Amniotic stem cell (primary cell): ENCODE measurements around the gene HSDL2.

Experiments used
- DNase-seq: peaks from one replicate; lab custom pipeline; 2025; lab: John Stamatoyannopoulos, UW

The HSDL2 gene

DNA sequence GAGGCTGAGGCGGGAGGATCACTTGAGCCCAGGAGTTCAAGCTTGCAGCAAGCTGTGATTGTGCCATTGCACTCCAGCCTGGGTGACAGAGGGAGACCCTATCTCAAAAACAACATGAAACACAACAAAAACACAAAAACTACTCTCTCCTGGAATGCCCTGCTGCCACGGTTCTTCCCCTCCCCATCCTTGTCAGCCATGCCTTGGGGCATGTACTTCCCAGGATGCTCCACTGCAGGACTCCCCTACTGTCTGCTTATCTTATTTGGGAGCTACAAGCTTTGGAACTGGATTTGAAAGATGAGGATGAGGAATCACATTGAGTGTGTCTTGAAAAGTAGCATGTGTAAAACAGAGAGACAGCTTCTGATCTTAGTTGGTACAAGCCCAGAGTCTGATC is 66.6 kb downstream of the HSDL2 start:
- DNase-seq: no peak

DNA sequence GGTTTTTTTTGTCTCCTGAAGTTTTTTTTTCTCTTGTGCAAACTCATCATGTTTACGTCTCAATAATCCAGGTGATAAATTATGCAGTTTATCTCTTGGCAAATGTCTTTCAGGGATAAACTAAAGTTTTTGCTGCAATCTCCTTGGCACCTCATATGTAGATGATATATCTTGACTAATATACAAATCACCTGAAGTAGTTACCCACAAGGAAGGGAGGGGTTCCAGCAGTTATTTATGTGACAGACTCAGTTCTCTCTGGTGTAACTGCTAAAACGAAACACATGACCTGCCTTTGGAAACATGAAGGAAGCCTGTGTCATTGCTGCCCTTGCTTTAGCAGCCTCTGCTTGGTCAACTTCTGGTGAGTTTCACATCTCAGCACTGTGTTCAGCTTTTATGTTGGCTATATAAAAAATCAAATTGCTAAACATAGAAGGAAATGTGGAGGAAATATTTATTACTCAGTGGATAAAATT is 67.4 kb downstream of the HSDL2 start:
- peak; percentile 8 for DNase-seq

DNA sequence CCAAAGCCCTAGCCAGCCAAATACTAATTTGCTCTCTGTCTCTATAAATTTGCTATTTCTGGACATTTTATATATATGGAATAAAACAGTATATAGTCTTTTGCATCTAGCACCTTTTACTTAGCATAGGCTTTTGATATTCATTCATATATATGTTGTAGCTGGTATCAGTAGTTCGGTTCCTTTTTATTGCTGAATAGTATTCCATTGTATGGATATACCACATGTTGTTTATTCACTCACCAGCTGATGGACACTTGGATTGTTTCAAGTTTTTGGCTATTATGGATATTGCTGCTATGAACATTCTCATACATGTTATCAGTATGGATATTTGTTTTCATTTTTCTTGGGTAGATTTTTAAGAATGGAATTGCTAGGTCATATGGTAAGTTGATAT is 82.9 kb downstream of the HSDL2 start:
- no peak for DNase-seq

DNA sequence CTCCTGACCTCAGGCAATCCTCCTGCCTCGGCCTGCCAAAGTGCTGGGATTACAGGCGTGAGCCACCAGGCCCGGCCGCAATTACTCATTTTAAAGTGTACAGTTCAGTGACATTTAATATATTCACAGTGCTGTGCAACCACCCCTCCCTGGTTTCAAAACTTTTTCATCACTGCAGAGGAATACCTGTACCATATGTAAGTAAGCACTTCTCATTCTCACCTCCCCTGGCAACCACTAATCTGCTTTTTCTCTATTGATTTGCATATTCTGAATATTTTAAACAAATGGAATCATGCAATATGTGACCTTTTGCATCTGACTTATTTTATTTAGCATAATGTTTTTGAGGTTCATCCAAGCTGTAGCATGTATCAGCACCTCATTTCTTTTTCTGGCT is 85.4 kb downstream of the HSDL2 start:
- no peak for DNase-seq

DNA sequence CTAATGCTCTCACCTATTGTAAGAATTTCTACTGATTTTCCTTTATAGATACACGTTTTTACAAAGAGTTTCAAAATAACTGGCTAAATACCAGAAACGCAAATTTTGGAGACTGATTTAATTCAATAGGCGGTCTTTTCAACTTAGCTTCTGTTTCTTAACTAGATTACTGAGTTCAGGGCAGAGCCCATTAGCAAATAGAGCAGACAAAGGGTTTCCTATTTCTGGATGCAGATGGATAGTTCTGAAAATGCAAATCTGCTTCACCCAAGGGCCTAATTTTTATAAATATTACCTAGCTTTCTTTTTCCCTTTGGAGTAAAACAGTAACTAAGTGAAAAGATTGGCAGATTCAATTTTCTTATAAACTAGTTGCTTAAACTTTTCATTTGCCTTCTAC is 93.1 kb downstream of the HSDL2 start:
- DNase-seq: no peak

DNA sequence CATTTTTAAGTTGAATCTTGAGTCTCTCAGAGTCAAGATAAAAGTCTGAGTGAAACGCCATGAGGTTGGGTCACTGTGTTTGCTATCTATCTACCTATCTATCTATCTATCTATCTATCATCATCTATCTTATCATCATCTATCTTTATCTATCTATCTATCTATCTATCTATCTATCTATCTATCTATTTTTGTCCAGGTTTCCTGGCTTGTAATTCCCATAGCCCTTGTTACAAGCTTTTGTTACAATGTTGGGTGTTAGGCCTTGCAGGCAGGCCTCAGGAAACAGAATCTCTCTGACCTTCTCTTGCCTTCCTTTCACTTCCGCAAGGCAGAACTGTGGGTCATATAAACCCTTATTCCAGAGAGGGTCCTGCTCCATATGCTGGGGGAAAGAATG is 94.1 kb downstream of the HSDL2 start:
- DNase-seq: no peak

DNA sequence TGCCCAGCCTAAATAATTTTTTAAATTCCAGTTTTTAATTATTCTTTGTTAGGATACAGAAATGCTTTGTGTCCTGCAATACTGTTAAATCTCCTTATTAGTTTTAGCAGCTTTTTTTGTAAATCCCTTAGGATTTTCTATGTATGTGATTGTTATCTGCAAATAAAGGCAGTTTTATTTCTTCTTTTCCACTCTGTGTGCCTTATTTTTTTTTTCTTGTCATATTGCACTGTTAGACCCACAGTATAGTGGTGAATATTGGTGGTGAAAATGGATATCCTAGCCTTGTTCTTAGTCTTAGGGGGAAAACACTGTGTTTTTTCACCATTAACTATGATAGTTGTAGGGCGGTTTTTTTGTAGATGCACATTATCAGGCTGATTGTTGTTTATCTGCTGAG is 95.4 kb downstream of the HSDL2 start:
- no peak for DNase-seq

DNA sequence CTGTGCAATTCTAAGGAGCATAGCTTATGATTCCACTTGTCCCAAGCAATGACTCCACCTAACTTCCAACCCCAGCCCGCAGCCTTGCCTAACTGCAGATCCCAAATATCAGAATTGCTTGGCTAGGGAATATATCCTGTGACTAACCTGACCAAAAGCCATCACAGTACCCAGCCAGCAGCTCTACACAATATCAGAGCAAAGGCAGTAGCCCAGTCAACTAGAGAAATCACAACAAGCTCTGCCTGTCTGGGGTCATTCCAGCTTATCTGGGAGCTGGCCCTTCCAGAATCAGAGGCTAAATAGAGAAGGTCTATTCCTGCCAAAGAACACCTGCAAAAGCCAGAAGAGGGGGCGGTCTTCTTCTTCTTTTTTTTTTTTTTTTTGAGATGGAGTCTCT is 97.4 kb downstream of the HSDL2 start:
- DNase-seq: no peak

DNA sequence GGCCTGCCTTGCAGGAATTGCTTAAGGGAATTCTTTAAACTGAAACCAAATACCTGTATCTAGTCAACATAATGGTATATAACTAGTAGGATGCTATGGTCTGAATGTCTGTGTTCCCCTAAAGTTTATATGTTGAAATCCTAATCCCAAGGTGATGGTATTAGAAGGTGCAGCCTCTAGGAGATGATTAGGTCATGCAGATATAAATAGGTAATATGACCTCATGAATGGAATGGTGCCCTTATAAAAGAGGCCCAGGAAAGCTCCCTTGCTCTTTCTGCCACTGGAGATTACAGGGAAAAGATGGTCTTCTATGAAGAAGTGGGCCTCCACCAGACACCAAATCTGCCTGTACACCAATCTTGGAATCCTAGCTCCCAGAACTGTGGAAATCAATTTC is 99.3 kb downstream of the HSDL2 start:
- no peak for DNase-seq

DNA sequence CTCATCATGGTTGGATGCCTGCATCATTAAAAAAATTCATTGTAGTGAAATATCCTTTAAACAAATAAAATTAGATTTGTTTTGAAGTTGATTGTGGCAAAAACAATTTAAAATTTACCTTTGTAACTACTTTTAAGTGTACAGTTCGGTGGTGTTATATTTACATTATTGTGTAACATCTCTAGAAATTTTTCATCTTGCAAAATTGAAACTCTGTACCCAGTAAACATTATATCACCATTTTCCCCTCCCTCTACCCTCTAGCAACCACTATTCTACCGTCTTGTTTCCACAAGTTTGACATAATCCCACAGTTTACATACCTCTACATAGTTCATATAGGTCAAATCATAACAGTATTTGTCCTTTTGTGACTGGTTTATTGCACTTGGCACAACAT is 104.7 kb downstream of the HSDL2 start:
- no peak for DNase-seq

DNA sequence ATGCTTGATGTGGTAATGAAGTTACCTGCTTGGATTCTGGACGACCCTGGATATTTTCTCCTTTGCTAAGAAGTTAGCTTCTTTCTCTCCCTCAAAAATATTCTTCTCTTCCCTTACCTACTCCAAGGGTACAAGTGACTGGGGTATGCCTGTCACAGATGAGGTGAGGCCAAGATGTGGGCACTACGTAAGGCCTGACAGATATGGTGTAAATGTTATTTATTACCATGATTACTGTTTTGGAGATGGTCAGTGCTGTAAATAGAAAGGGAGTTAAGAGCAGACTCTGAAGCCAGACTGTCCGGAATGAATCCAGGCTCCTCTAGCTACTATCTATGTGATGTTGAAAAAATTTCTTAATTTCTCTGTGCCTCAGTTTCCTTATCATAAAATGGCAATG is 105.7 kb downstream of the HSDL2 start:
- DNase-seq: no peak

DNA sequence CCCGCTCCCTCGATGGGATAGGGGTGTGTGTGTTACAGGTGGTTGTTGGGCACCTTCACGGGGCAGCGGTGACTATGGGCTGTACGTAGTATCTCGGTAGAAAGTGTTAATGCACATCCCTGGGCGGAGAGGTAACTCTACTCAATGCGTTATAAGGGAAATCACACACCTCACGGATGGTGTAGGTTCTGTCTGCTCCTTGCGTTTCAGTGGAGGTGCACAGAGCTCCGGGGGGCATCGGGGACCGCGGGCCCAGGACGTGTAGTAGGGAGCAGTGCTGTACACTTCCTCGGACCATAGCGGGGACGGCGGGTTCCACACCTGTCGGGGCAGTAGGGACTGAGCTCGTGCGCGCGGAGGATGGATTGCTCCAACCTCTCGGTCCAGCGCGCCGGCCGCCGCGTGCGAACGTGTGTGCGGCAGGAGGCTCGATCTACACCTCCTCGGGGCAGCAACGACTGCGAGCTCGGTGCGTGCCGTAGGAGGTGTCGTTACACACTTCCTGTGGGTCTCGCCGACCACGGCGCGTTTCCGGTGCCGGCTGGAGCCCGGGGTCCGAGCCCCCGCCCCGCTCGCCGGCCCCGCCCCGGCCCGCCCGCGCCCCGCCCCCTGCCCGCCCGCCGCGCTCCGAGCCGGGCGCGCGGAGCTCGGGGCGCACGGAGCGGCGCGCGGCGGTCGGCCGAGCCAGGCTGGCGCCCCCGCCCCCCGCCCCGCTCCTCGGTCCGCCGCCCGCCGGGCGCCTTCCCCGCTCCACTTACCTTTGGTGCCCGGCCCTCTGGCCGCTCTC is 106.5 kb downstream of the HSDL2 start, which contains the start of gene KIAA1958:
Gene KIAA1958 (plus strand): TSS at position 607 of the 787 bp plus-strand sequence. CDS start 87,254 bp downstream, outside the sequence.
- DNase-seq: no peak

DNA sequence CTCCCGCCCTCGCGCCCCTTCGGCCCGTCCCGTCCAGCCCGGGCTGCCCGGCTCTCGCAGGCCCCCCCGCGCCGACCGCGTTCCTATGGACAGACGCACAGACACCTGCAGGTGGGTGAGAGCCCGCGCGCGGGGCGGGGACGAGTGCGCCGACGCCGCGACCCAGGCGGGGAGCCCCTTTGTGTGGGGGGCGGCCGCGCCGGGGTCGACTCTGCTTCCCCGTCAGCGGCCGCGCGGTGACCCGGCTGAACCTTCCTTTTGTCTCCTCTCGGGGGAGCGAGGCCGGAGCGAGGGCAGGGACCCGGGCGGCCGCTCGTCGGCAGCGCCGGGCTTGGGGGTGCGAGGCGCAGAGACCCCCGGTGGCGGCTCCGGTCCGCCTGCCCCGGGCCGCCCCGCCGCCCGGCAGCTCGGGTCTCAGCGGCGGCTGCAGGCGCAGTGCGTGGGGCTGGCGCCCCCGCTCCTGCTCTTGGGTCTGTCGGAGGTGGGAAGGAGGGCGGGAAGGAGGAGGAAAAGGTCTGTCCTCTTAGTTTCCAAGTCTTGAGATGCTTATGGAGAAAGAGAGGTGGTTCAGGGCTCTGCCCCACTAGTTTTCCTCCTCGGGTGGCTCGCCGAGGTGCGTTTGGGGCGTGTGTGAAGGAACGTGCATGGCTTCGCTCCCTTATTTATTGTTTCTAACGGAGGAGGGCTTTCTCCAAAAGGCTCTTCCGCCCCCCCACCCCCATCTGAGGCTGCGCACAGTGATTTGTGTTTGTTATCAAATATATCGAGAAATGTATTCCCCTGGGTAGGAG is 107.3 kb downstream of the HSDL2 start:
- DNase-seq: no peak

DNA sequence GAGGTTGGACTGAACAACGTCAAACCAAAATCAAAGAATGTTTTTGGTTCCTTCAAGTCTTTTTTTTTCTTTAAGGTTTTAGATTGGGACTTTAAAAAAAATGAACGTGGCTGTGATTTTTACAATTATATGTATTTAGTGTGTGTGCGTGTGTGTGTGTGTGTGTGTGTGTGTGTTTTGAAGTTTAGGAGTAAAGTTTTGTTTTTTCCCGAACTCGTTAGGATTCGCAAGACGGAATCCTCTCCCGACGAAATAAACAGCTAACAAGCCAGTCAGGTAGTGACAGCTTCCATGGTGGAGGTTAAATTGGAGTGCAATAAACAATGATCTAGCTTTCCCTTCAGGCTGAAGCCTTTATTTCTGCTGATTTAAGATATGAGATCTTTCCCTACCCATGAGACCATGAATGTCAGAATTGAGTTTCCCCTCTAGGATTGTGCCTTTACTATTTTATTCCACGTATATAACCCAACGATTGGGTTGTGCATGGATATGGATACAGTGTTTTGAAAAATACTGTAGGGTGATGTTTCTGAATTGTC is 108.0 kb downstream of the HSDL2 start:
- DNase-seq: no peak

DNA sequence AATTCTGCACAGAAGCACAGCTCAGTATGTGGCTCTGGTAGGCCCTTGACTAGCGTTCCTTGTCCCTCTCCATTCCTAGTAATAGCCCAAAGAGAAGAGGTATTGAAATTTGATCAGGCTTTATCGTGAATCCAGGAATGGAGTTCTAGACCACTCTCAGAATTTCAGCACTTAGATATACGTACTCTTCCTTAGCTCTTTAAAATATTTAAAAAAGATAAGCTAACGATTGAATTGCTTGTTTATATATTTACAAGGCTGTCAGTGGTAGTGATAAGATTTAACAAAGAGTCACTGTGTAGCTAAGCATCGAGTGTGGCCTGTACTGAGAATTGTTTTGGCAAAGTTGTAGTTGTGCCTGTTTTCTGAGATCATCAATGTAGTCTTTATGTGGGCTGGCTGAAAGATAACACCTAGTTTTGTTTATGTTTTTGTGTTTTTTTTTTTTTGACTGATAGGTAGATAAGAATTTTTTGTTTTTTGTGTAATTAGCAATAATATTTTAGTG is 109.2 kb downstream of the HSDL2 start:
- DNase-seq: no peak

DNA sequence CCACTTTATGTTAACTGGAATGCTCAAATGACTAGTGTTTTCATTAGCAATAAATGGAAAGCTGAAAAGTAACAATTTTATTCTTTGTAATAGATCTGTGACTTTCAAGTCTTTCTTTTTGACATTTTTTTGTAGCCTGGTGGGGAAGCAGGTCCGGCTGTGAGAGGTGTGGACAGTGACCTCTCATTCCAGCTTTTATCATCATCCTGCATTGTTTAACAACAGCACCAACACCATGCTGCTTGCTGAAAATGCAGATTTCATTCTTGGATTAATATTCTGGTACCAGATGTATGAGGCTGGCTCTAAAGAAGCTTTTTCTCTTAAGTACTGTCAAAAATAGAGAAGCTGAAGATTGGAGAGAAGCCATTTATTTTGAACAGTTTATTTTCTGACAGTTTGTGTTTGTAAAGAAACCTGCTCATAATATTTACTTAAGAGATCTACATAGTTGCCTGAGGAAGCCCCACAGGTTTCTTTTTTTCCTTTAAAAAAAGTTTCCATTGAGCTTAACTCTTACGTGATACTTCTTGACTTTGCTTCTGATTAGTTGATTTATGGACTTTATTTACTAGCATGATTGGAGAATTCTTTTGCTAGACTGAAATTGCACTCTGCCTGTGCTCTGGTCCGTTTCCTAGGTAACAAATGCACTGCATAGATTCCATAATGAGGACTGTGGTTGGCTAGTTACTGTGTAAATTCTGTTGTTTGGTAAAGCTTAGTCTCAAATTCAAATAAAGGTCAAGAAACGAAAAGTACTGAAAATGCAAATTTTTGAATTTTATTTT is 110.2 kb downstream of the HSDL2 start:
- no peak for DNase-seq

DNA sequence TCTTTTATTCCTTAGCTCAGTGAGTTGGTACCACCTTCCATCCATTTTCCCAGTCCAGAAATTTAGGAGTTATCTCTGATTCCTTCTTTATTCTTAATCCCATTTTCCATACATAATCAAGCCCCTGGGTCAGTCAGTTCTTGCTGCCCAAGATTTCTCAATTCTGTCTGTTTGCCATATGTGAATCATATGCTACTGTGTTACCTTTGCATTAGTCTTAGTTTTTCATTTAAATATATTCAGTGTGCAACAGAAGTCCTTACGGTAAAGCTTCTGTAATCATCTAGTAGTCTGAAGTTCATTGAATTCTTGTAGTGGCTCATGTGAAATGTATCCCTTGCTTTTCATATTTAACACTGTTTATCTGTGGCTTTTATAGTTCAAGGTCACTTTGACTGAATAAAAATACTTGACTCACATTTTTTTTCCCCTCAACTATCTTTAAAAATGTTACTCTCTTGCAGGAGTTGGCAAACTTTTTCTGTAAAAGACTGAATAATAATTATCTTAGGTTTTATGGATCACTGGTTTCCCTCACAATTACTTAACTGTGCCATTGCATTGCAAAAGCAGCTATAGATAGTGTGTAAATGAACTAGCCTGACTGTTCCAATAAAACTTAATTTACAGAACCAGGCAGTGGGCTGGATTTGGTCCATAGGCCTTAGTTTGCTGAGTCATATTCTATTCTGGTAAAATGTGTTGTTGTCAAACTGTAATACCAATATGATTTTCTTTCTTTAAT is 113.7 kb downstream of the HSDL2 start:
- no peak for DNase-seq

DNA sequence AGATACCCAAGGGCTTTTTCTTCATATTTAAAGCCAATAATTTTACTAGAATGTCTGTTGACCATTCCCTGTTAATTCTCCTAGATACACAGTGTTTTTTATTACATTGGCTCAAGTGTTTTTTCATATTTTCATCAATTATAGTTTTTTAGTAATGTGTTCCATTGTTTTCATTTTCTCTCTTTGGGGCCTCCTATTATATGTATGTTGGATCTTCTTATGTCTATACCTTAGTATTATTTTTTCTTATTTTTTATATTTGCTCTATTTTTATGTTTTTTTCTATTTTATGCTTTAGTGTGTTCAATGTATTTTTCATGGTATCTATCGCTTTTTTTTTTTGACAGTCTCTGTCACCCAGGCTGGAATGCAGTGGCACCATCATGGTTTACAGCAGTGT is 114.2 kb downstream of the HSDL2 start:
- DNase-seq: no peak

DNA sequence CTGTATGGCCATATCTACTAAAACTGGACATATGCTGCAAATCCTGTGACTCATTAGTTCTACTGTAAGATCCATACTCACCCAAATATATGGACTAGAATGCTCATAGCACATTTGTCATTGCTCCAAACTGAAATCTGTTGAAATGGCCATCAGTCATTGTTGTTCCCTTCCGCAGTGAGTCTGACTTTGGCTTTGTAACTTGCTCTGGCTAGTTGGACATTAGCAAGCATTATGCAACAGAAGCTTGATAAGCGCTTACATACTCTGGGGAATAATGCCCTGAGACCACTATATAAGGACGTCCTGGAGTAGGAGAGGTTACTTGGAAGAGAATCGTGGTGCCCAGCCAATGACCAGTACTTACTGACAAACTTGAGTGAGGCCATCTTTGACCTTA is 115.7 kb downstream of the HSDL2 start:
- no peak for DNase-seq

DNA sequence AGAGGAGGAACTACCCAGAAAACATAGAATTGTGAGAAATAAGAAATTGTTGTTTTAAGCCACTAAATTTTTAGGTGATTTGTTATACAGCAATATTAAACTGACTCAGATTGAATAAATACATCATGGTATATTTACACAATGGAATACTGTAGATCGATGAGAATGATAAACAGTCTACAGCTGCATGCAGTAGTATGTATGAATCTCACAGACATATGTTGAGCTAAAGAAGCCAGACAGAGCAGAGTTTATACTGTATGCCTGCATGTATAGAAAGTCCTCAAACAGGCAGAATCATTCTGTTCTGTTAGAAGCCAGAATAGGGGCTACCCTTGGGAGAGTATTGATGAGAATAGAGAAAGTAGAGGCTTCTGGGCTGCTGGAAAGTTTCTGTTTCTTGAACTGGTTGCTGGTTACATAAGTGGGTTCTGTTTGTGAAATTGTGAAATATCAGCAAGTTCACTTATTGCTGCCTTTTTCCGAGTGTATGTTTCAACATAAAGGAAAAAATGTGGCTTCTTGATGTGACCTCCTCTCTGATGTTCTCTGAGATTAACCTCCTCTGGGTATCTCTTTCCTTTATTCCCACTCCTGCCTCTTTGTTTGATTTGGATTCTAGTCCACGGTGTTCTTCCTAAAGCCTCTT is 116.3 kb downstream of the HSDL2 start:
- DNase-seq: no peak

DNA sequence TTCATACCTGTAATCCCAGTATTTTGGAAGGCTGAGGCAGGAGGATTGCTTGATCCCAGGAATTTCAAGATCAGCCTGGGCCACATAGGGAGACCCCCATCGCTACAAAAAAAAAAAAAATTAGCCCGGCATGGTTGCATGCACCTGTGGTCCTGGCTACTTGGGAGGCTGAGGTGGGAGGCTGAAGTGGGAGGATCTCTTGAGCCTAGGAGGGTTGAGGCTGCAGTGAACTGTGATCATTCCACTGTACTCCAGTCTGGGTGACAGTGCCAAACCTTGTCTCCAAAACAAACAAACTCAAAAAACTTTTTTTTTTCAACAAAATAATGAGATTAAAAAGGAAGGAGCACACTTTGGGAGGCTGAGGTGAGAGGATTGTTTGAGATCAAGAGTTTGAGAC is 120.9 kb downstream of the HSDL2 start:
- no peak for DNase-seq
